ENCODE data around the gene CD68.

CD68 gene

DNA sequence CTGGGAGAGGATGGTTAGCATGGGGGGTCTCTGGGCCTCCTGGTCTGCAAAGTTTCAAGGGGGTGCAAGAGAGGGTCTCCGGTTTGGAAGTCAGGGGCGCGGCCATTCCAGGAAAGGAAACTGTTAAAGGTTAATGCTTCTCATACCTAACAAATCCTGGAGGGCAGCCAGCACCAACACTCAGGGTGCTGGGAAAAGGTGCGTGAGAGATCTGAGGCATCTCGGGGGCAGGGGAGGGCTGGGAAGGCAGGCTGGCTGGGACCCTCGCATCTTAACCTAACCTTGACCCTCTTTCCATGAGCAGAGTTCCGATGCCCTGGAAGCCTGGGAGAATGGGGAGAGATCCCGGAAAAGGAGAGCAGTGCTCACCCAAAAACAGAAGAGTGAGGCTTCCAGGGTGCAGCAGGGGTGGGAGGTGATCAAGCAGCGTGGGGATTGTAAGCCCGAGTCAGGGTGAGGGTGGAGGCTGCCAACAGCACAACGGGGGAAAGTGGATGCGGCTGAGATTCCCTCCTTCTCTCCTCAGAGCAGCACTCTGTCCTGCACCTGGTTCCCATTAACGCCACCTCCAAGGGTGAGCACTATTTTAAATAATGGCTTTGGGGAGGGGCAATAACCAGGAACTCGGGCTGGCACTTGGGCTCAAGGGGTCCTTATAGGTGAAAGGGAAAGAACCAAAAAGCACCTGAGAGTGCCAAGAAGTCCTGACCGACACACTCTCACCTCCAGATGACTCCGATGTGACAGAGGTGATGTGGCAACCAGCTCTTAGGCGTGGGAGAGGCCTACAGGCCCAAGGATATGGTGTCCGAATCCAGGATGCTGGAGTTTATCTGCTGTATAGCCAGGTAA is 19.9 kb upstream of the CD68 start:
- no peak for DNase-seq (ENCODE audit: low read depth)

DNA sequence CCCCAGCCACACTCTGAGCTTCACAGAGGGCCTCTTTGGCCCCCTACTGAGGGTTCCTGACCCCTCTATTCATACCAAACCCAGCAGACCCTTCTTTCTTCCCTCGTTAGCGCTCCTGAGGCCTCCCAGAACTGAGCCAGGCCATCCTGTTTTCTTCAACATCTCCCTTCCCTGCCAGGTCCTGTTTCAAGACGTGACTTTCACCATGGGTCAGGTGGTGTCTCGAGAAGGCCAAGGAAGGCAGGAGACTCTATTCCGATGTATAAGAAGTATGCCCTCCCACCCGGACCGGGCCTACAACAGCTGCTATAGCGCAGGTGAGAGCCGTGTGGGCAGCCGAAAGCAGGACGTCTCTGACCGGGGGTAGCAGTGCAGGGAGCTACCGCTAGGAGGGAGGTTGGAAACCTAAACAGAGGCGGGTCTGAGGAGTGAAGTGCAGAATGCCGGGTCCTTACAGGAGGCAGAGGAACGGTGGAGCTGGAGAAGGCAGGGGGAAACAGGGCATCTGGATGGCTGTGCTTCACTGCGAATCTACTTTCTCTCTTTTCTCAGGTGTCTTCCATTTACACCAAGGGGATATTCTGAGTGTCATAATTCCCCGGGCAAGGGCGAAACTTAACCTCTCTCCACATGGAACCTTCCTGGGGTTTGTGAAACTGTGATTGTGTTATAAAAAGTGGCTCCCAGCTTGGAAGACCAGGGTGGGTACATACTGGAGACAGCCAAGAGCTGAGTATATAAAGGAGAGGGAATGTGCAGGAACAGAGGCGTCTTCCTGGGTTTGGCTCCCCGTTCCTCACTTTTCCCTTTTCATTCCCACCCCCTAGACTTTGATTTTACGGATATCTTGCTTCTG is 19.0 kb upstream of the CD68 start:
- DNase-seq (ENCODE audit: low read depth) = no peak

DNA sequence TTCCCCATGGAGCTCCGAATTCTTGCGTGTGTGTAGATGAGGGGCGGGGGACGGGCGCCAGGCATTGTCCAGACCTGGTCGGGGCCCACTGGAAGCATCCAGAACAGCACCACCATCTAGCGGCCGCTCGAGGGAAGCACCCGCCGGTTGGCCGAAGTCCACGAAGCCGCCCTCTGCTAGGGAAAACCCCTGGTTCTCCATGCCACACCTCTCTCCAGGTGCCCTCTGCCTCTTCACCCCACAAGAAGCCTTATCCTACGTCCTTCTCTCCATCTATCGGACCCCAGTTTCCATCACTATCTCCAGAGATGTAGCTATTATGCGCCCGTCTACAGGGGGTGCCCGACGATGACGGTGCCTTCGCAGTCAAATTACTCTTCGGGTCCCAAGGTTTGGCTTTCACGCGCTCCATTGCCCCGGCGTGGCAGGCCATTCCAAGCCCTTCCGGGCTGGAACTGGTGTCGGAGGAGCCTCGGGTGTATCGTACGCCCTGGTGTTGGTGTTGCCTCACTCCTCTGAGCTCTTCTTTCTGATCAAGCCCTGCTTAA is 18.3 kb upstream of the CD68 start:
- DNase-seq (ENCODE audit: low read depth) = peak; percentile 76

DNA sequence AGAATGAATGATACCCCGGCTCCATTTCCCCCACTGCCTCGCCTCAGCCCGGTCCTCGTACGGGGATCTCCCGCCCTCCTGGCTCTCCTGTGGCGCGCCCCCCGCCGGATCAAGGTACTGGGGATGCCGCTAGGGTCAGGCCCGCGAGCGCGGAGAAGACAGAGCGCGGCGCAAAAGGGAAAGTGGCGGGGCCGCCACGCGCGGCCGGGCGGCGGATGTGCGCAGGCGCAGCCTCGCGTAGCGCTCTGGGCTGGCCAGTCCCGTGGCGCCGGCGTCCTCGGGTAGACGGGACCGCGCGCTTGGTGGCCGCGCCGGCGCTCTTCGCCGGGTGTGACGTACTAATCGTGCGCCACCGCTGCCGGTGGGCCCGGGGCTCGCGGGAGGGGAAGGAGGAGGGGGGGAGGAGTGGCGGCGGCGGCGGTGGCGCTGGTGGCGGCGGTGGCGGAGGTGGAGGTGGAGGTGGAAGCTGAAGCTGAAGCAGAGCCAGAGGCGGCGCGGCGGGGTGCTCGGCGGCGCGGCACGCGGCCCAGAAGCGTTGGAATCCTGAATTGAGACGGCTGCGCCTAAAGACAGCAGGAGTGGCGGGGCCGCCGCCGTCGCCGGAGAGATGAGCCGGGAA is 17.7 kb upstream of the CD68 start, which contains the start of gene SENP3:
SENP3 (plus strand) TSS at position 331 of the 619 bp plus-strand sequence. CDS start 1,158 bp downstream, outside the sequence.
- DNase-seq (ENCODE audit: low read depth) = peak; percentile 76

DNA sequence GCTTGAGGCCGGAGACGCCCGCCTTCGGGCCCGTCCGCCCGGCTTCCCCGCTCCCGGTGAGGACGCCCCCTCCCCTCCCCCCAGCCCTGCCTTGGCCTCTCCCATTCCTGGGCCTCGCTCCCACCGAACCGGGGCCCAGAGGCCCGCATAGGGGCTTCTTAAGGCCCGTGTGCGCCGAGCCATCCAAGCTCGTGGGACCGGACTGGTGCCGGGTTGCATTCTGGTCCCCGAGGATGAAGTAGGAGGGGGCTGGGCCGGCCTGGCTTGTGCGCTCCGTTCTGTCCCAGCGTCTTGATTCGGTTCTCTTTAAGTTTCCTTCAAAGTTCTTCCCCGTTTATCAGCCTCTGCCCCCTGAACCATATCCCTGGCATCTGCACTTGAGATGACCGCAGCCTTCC is 17.2 kb upstream of the CD68 start:
- no peak for DNase-seq (ENCODE audit: low read depth)

DNA sequence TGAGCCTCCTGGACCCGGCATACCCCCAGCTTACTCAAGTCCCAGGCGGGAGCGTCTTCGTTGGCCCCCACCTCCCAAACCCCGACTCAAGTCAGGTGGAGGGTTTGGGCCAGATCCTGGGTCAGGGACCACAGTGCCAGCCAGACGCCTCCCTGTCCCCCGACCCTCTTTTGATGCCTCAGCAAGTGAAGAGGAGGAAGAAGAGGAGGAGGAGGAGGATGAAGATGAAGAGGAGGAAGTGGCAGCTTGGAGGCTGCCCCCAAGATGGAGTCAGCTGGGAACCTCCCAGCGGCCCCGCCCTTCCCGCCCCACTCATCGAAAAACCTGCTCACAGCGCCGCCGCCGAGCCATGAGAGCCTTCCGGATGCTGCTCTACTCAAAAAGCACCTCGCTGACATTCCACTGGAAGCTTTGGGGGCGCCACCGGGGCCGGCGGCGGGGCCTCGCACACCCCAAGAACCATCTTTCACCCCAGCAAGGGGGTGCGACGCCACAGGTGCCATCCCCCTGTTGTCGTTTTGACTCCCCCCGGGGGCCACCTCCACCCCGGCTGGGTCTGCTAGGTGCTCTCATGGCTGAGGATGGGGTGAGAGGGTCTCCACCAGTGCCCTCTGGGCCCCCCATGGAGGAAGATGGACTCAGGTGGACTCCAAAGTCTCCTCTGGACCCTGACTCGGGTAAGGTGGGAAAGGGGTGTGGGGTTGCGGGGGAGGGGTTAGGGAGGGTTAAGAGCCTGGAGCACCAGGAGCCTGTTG is 16.1 kb upstream of the CD68 start:
- DNase-seq (ENCODE audit: low read depth) = no peak

DNA sequence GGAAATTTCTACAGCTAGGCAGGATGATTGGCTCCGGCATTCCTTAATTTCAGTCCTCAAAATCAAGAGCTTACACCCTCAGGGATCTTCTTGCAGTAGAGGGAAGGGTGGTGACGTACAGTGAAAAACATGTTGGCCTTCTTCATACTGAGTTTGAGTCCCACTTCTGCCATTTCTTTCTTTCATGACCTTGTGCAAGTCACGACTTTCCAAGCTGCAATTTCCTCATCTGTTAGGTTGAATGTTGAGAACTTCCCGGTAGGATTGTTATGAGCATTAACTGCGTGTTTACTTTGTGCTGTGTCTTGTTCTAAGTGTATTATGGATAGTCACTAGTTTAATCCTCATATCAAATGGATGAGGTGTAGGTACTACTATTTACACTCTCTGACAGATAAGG is 9.9 kb upstream of the CD68 start:
- no peak for DNase-seq (ENCODE audit: low read depth)

DNA sequence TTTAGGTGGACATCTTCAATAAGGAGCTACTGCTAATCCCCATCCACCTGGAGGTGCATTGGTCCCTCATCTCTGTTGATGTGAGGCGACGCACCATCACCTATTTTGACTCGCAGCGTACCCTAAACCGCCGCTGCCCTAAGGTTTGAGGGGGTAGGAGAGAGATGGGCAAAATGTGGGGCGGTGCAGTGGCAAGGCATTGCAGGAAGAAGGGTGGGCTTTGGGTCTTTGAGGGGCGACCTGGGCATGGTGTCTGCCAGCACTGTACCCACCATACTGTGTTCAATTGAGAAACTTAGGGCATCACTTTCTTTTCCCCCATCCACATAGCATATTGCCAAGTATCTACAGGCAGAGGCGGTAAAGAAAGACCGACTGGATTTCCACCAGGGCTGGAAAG is 9.1 kb upstream of the CD68 start:
- no peak for DNase-seq (ENCODE audit: low read depth)

DNA sequence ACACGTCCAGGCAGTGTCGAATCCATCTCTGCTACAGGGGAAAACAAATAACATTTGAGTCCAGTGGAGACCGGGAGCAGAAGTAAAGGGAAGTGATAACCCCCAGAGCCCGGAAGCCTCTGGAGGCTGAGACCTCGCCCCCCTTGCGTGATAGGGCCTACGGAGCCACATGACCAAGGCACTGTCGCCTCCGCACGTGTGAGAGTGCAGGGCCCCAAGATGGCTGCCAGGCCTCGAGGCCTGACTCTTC is 7.2 kb upstream of the CD68 start:
- DNase-seq (ENCODE audit: low read depth) = no peak

DNA sequence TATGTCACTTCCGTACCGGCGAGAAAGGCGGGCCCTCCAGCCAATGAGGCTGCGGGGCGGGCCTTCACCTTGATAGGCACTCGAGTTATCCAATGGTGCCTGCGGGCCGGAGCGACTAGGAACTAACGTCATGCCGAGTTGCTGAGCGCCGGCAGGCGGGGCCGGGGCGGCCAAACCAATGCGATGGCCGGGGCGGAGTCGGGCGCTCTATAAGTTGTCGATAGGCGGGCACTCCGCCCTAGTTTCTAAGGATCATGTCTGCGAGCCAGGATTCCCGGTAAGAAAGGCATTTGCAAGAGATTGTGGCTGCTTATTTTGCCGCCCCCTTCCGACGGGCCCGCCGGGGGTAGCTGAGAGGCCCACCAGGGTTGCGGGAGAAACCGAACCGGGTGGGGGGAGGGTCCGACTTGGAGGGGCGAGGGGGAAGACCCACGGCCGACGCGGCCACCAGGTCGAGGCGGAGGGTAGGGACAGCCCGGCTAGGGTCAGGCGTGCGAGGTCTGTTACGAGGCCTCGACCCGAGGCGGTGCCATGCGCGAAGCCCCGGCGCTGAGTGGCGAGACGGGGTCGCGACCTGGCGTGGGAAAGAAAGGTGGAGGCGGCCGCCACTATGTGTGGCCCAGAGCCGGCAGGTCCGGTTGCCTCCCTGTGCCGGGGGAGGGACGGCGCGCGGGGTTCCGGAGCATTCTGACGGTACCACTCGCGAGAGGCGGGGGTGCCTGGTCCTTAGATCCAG is 6.7 kb upstream of the CD68 start:
- peak; percentile 100 for DNase-seq (ENCODE audit: low read depth)

DNA sequence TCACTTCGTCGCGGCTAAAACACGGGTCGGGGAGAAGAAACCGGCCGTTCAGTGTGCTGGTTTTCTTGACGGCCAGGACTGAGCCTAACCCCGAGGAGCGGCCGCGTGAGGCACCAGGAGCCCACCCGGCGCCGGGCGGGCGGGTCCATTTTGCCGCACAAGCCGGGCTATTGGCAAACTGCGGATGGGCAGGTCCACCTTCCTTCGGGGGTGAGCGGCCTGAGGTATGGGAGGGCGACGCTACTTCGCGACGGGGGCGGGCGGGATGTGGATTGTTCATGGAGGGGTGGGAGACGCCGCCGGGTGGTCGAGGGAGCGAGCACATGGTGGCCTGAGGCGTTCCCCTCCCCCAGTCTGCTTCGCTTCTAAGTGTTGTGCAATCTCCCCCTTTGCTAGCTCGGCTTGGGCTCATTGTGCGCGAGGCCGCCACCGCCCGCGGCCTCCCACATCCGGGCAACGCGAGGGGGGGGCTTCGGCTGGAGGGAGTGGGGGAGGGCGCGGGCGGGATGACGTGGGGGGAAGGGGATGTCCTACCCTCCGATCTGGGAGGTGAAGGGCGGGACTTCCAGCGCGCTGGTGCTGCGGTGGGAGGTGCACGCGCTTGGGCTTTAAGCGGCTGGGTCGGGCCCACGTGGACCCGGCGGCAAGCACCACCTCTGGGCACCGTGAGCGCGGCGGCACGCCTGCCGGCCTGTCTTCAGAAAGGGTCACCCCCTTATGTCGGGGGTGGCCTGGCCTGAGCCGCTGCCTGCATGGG is 5.9 kb upstream of the CD68 start:
- DNase-seq (ENCODE audit: low read depth) = peak; percentile 82

DNA sequence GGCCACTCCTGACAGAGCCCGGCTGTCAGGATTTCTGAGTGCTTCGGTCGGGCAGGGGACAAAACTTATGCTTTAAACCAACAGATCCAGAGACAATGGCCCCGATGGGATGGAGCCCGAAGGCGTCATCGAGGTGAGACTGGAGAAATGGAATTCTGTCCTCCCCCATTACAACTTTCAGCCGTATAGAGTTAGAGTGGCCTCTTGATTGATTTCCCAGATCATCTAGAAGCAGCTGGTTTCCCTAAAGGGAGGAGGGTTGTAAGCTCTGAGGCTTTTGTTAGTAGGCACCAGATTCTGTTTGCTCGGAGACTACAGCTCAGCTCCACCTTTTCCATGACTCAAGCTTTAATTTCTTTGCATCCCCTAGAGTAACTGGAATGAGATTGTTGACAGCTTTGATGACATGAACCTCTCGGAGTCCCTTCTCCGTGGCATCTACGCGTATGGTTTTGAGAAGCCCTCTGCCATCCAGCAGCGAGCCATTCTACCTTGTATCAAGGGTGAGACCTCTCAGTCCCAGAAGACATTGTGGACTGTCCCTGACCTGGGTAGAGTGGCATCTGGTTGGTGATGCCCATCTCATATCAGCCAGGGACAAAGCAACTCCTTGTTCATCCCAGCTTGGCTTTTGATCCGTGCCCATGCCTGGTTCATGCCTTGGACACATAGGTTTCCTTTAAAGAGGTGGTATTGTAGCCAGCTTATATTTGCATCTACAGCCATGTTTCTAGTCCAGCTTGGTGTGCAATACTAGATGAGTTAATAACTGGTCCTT is 5.1 kb upstream of the CD68 start:
- DNase-seq (ENCODE audit: low read depth) = no peak

DNA sequence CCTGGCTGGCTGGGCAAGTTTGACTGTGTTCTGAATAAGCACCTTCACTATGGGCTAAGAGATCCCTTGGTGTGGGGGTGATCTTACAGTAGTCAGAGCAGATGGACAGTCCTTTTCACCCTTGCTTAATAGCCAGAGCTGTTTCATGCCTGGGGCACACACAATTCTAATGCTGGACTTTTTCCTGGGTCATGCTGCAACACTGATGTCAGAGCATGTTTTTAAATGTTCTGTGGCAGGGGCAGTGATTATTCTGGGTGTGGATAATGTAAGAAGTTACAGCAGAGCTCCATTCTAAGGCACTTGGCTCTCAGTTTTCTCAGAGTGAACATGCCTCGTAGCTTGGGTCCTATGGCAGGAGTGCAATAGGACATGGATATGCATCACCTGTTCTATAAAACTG is 4.0 kb upstream of the CD68 start:
- DNase-seq (ENCODE audit: low read depth) = no peak

DNA sequence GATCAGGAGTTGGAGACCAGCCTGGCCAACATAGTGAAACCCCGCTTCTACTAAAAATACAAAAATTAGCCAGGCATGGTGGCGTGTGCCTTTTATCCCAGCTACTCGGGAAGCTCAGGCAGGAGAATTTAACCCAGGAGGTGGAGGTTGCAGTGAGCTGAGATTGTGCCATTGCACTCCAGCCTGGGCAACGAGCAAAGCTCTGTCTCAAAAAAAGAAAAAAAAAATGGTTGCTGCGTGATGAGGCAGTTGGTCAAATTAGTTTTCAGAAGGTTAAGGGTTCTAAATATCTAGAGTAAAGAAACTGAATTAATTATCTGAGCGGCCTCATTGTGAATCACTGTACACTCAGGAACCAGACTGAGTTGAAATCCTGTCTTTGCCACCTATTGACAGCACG is 3.5 kb upstream of the CD68 start:
- DNase-seq (ENCODE audit: low read depth) = no peak

DNA sequence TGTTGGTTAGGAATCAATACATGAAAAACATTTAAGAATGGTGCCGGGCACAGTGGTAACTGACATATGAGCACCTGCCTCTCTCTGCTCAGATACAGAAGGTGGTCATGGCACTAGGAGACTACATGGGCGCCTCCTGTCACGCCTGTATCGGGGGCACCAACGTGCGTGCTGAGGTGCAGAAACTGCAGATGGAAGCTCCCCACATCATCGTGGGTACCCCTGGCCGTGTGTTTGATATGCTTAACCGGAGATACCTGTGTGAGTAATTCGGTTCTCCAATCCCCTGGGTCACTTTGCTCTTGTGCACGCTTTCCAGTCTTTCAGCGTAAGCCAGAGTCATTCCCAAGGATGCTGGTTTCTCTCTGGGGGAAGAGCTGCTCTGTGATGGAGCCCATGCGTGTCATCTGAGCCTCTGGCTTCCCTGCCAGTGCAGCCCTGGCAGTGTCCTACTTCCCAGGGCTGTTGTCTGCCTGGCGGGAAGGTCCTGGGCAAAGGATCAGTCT is 3.0 kb upstream of the CD68 start:
- DNase-seq (ENCODE audit: low read depth) = no peak

DNA sequence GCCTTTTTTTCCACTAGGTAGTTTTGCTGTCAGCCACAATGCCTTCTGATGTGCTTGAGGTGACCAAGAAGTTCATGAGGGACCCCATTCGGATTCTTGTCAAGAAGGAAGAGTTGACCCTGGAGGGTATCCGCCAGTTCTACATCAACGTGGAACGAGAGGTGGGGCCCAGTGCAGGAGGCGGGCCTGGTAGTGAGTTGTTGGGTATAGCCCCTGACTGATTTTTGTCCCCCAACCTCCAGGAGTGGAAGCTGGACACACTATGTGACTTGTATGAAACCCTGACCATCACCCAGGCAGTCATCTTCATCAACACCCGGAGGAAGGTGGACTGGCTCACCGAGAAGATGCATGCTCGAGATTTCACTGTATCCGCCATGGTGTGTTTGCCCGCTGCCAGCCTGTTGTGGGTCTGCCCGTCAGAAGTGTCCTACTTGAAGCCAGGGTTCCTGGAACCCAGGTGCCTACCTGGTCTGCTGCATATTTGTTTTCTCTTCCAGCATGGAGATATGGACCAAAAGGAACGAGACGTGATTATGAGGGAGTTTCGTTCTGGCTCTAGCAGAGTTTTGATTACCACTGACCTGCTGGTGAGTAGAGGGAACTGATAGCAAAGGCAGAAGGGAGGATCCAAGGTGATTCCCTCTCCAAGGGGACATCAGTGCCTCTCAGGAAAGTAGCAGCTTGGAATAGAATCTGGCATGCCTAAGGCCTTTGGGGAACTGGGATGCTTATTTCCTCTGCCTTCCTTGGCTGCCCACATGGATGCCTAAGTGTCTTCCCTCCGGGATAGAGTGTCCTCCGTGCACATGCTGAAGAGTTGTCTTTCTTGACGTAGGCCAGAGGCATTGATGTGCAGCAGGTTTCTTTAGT is 1.9 kb upstream of the CD68 start:
- DNase-seq (ENCODE audit: low read depth) = no peak

DNA sequence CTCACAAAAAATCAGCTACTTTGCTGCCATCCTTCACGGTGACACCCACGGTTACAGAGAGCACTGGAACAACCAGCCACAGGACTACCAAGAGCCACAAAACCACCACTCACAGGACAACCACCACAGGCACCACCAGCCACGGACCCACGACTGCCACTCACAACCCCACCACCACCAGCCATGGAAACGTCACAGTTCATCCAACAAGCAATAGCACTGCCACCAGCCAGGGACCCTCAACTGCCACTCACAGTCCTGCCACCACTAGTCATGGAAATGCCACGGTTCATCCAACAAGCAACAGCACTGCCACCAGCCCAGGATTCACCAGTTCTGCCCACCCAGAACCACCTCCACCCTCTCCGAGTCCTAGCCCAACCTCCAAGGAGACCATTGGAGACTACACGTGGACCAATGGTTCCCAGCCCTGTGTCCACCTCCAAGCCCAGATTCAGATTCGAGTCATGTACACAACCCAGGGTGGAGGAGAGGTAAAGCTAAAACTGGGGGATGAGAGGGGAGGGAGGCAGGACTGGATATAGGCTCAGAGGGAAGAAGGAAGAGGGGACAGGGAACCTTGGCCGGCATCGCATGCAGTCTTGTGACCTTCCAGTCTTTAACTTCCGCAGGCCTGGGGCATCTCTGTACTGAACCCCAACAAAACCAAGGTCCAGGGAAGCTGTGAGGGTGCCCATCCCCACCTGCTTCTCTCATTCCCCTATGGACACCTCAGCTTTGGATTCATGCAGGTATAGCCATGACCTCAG is 581 bp downstream of the CD68 start:
- no peak for DNase-seq (ENCODE audit: low read depth)
